Activated B cell treated with CpG ODN at 0.5 μM for 24 hours (primary cell): Measurements from ENCODE around the gene MID1IP1. TPM values are rescaled to one million over a fixed set of nuclear protein-coding genes. Genes with fewer than 3 reads are reported as not detected.
A peak's percentile ranks its signal among the peaks of the same experiment; 100 is the strongest.

ENCODE experiments used
- ATAC-seq: fragments of 200-7000 bp; cut with Tn5 transposase; one replicate; pipeline ENCODE4 v1.10.0; 2021; ENCODE audit warnings: low read depth, mild to moderate bottlenecking, moderate library complexity
- CTCF ChIA-PET: fragments of 350-600 bp; sonication (Branson Sonifier 250); formaldehyde crosslinking; loops from one replicate; lab custom pipeline; 2021; ENCODE audit warnings: antibody characterized with exemption; lab: Charles Lee
- POLR2A ChIA-PET: fragments of 350-600 bp; sonication (Branson Sonifier 250); formaldehyde crosslinking; loops from one replicate; lab custom pipeline; 2021; ENCODE audit warnings: antibody characterized with exemption; lab: Charles Lee
- DNase-seq: peaks from one replicate; pipeline ENCODE4 v3.0.0; 2022
- H3K27ac Mint-ChIP-seq: one replicate; pipeline ENCODE4 v1.8.0; 2020; ENCODE audit warnings: mixed read lengths
- H3K27me3 Mint-ChIP-seq: one replicate; pipeline ENCODE4 v1.8.0; 2021; ENCODE audit warnings: mixed read lengths
- H3K36me3 Mint-ChIP-seq: one replicate; pipeline ENCODE4 v1.8.0; 2021; ENCODE audit warnings: low read depth, mixed read lengths
- H3K4me1 Mint-ChIP-seq: one replicate; pipeline ENCODE4 v1.8.0; 2021; ENCODE audit warnings: mixed read lengths
- H3K4me3 Mint-ChIP-seq: one replicate; pipeline ENCODE4 v1.8.0; 2020; ENCODE audit warnings: mild to moderate bottlenecking, mixed read lengths
- H3K9me3 Mint-ChIP-seq: one replicate; pipeline ENCODE4 v1.8.0; 2020; ENCODE audit warnings: mixed read lengths
- intact Hi-C: fragments of 100-400 bp; cut with micrococcal nuclease; formaldehyde crosslinking; loops from one replicate; pipeline ENCODE4 v1.15.1; 2024
- total RNA-seq: library from RNA; stranded (reverse); gene quantifications from 2 replicates; pipeline ENCODE4 v1.2.3, GENCODE V29; 2022
- TF ChIP-seq, protein P1 (sequence below): fragments of 200-600 bp; IDR thresholded peaks from one replicate; pipeline ENCODE4 v1.8.0; 2022; ENCODE audit warnings: antibody characterized with exemption, mild to moderate bottlenecking

Gene MID1IP1
- total RNA-seq, result 28.8 and 29.7 TPM in 2 replicates

DNA sequence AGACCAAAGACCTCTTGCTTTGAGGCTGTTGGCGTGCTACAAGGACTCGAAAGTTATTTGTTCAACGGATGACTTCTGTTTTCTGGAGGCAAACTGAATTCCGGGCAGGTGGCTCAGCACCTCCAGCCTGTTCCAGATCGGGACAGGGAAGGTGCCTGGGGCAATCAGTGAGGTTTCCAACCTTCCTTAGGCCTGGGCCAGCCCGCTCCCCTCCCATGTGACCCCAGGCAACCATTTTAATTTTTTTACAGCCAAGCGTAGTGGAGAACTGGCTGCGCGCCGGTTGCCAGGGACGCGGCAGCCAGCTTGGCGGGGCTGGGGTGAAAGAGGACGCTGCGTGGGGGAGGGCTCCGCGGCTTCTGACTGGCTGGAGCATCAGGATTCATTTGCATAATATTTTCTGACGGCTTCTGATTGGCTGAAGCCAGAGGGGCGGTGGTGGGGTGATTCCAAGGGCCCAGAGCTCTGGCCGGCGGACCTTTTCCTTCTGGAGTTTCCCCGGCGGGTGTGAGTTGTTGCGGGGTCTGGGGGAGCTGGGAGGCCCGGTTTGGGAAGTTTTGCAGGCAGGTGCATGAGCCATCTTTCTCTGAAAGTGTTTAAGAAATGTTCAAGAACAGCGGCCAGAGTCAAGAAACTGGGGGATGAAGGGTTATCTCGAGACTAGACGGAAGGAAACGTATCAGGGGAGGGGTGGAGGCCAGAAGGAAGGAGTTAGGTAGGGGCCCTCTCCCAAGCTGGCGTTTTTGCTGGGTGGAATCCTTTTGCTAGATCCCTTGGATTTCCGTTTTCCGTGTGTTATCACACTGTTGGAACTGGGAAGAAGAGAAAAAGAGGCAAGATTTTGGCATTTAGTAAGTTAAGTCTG, at the start of gene MID1IP1:
Gene MID1IP1, plus strand, starts transcription at position 479 of the 865 bp plus-strand sequence. CDS start 3,488 bp downstream, outside the sequence.
- no peaks in the 10 kb centered on the region for H3K9me3 Mint-ChIP-seq
- DNase-seq, result peak; percentile 54
- POLR2A ChIA-PET, result interaction anchor here (0.6 to 2.2 kb wide), 5 partner anchors 11 to 1840 kb away, joined by 3 to 10 read pairs (median 3); no protein-coding TSS in a partner anchor
- peaks cover 26% of the 10 kb centered on the region for H3K4me1 Mint-ChIP-seq
- peak within 1 kb of the TSS; percentile 86 for H3K27ac Mint-ChIP-seq
- H3K36me3 Mint-ChIP-seq, result peaks cover 7% of the 10 kb centered on the region
- no peaks in the 10 kb centered on the region for H3K27me3 Mint-ChIP-seq
- intact Hi-C loops, result loop anchor here (1.0 to 10.0 kb wide), 3 partner anchors 184 to 1294 kb away; partner anchors contain the start of gene BCOR
- TF ChIP-seq, protein P1, sequence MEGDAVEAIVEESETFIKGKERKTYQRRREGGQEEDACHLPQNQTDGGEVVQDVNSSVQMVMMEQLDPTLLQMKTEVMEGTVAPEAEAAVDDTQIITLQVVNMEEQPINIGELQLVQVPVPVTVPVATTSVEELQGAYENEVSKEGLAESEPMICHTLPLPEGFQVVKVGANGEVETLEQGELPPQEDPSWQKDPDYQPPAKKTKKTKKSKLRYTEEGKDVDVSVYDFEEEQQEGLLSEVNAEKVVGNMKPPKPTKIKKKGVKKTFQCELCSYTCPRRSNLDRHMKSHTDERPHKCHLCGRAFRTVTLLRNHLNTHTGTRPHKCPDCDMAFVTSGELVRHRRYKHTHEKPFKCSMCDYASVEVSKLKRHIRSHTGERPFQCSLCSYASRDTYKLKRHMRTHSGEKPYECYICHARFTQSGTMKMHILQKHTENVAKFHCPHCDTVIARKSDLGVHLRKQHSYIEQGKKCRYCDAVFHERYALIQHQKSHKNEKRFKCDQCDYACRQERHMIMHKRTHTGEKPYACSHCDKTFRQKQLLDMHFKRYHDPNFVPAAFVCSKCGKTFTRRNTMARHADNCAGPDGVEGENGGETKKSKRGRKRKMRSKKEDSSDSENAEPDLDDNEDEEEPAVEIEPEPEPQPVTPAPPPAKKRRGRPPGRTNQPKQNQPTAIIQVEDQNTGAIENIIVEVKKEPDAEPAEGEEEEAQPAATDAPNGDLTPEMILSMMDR, result no peak
- CTCF ChIA-PET, result interaction anchor here (0.9 kb wide), 1 partner anchor 351 kb away, joined by 3 read pairs; no protein-coding TSS in a partner anchor
- ATAC-seq, result peak; percentile 50
- H3K4me3 Mint-ChIP-seq, result peak within 1 kb of the TSS; percentile 89

GRCh38 chrX:38754102-38754790, 47.0 kb upstream of the MID1IP1 start:
- peak; percentile 58 for ATAC-seq
- POLR2A ChIA-PET, result no interaction called here

GRCh38 chrX:38754818-38755718, 46.2 kb upstream of the MID1IP1 start:
- intact Hi-C loops, result loop anchor here (1.0 to 10.0 kb wide), 4 partner anchors 230 to 1720 kb away; no protein-coding TSS in a partner anchor
- ATAC-seq, result no peak
- ChIA-PET CTCF (interaction anchor here (0.7 to 1.4 kb wide), 5 partner anchors 379 to 488 kb away, joined by 3 to 7 read pairs (median 4); no protein-coding TSS in a partner anchor), POLR2A (no interaction called here)
- TF ChIP-seq, protein P1, result no peak
- H3K36me3 Mint-ChIP-seq, result no peaks in the 10 kb centered on the region
- H3K27ac Mint-ChIP-seq, result no peak overlapping the region
- no peak overlapping the region for H3K4me3 Mint-ChIP-seq
- H3K9me3 Mint-ChIP-seq, result peaks cover 3% of the 10 kb centered on the region
- DNase-seq, result no peak
- no peaks in the 10 kb centered on the region for H3K27me3 Mint-ChIP-seq
- H3K4me1 Mint-ChIP-seq, result no peaks in the 10 kb centered on the region

More at GRCh38 chrX:38754102-38754790, 47.0 kb upstream of the MID1IP1 start:
- no peaks in the 10 kb centered on the region for H3K36me3 Mint-ChIP-seq
- peaks cover 3% of the 10 kb centered on the region for H3K9me3 Mint-ChIP-seq
- CTCF ChIA-PET, result interaction anchor here (0.7 to 1.4 kb wide), 4 partner anchors 380 to 488 kb away, joined by 3 to 7 read pairs (median 4); no protein-coding TSS in a partner anchor
- intact Hi-C loops, result loop anchor here (1.0 to 10.0 kb wide), 4 partner anchors 231 to 1721 kb away; no protein-coding TSS in a partner anchor
- TF ChIP-seq, protein P1, result no peak
- no peak overlapping the region for H3K4me3 Mint-ChIP-seq
- H3K27ac Mint-ChIP-seq, result no peak overlapping the region
- no peaks in the 10 kb centered on the region for H3K27me3 Mint-ChIP-seq
- H3K4me1 Mint-ChIP-seq, result no peaks in the 10 kb centered on the region
- no peak for DNase-seq

- ChIA-PET CTCF (no interaction called here), POLR2A (no interaction called here)
- no peak overlapping the region for H3K4me3 Mint-ChIP-seq
Observed at GRCh38 chrX:38760883-38761282, 40.4 kb upstream of the MID1IP1 start.

More at GRCh38 chrX:38760883-38761282, 40.4 kb upstream of the MID1IP1 start:
- no peak overlapping the region for H3K27ac Mint-ChIP-seq
- peaks cover 2% of the 10 kb centered on the region for H3K27me3 Mint-ChIP-seq
- H3K36me3 Mint-ChIP-seq, result no peaks in the 10 kb centered on the region
- no peak for DNase-seq
- ATAC-seq, result no peak
- peaks cover 3% of the 10 kb centered on the region for H3K9me3 Mint-ChIP-seq
- no peaks in the 10 kb centered on the region for H3K4me1 Mint-ChIP-seq
- TF ChIP-seq, protein P1, result no peak
- intact Hi-C loops, result no loop called here
